ENCODE results near the gene SAPCD2. TPM values are rescaled to one million over a fixed set of nuclear protein-coding genes. Genes with fewer than 3 reads are reported as not detected.

Gene SAPCD2
- total and polyA plus RNA-seq, 4 donors: 1.3 to 2.1 (median 1.6) TPM

GRCh38 chr9:137021979-137022661 is 48.2 kb downstream of the SAPCD2 start:
- WGBS, 2 donors: 65% methylated on average over 28 to 30 of the region's 30 CpGs
- DNase-seq (no peak), ATAC-seq (ENCODE audit: insufficient read depth, low FRiP score) (peak; percentile 38)

DNA sequence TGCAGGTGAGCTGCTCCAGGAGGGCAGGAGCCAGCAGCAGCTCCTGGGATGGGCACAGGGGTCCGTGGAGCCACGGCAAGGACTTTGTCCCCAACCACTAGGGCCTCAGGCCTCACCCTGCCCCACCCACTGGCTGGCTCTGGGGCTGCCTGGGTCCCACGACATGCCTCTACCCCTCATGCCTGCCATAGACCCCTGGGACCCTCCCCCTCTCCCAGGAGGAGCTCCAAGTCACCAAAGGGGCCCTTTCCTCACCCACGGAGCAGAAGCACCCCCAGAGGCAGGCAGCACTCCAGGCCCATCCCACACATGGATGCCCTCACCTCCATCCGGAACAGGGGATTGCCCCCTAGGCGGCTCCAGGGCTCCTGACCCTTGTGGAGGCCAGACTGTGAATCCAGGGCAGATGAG is 48.8 kb downstream of the SAPCD2 start:
- Histone ChIP-seq H3K36me3 (ENCODE audit: control insufficient read depth in 4 of 4, insufficient read depth in 4 of 4, low read length in 4 of 4) (peaks cover 0 to 17% (median 3%) of the 10 kb centered on the region in 4 donors), H3K27me3 (ENCODE audit: control insufficient read depth in 3 of 3, insufficient read depth in 3 of 3, low read length in 2 of 3) (no peaks in the 10 kb centered on the region), H3K4me3 (no peak overlapping the region), H3K9me3 (ENCODE audit: control insufficient read depth in 4 of 4, insufficient read depth in 3 of 4, low read length in 3 of 4) (no peaks in the 10 kb centered on the region), H3K27ac (ENCODE audit: low read depth in 1 of 2, low read length in 1 of 2) (no peak overlapping the region), H3K4me1 (ENCODE audit: control insufficient read depth in 5 of 5, insufficient read depth in 5 of 5, low read length in 5 of 5) (peaks cover 0 to 10% (median 0%) of the 10 kb centered on the region in 5 donors), H3K9ac (ENCODE audit: insufficient read depth in 1 of 2, low read length in 2 of 2) (no peak overlapping the region)
- WGBS, 2 donors: 90 to 93% methylated on average over 6 of the region's 6 CpGs
- DNase-seq (no peak), ATAC-seq (ENCODE audit: insufficient read depth, low FRiP score) (no peak)
- no peak for TF ChIP-seq CTCF (IDR thresholded peaks at IDR 0.05; ENCODE audit: control extremely low read depth, extremely low read depth)

More at GRCh38 chr9:137021979-137022661, 48.2 kb downstream of the SAPCD2 start:
- Histone ChIP-seq H3K36me3 (ENCODE audit: control insufficient read depth in 4 of 4, insufficient read depth in 4 of 4, low read length in 4 of 4) (peaks cover 0 to 11% (median 2%) of the 10 kb centered on the region in 4 donors), H3K27ac (ENCODE audit: low read depth in 1 of 2, low read length in 1 of 2) (no peak overlapping the region), H3K9me3 (ENCODE audit: control insufficient read depth in 4 of 4, insufficient read depth in 3 of 4, low read length in 3 of 4) (no peaks in the 10 kb centered on the region), H3K9ac (ENCODE audit: insufficient read depth in 1 of 2, low read length in 2 of 2) (no peak overlapping the region), H3K27me3 (ENCODE audit: control insufficient read depth in 3 of 3, insufficient read depth in 3 of 3, low read length in 2 of 3) (no peaks in the 10 kb centered on the region), H3K4me1 (ENCODE audit: control insufficient read depth in 5 of 5, insufficient read depth in 5 of 5, low read length in 5 of 5) (peaks cover 0 to 10% (median 1%) of the 10 kb centered on the region in 5 donors), H3K4me3 (no peak overlapping the region)
- TF ChIP-seq CTCF (IDR thresholded peaks at IDR 0.05; ENCODE audit: control extremely low read depth, extremely low read depth): no peak

- TF ChIP-seq CTCF (IDR thresholded peaks at IDR 0.05; ENCODE audit: control extremely low read depth, extremely low read depth): no peak
- Histone ChIP-seq H3K4me1 (ENCODE audit: control insufficient read depth in 5 of 5, insufficient read depth in 5 of 5, low read length in 5 of 5) (peaks cover 0 to 10% (median 0%) of the 10 kb centered on the region in 5 donors), H3K9ac (ENCODE audit: insufficient read depth in 1 of 2, low read length in 2 of 2) (no peak overlapping the region), H3K36me3 (ENCODE audit: control insufficient read depth in 4 of 4, insufficient read depth in 4 of 4, low read length in 4 of 4) (peaks cover 0 to 23% (median 3%) of the 10 kb centered on the region in 4 donors), H3K27me3 (ENCODE audit: control insufficient read depth in 3 of 3, insufficient read depth in 3 of 3, low read length in 2 of 3) (no peaks in the 10 kb centered on the region), H3K27ac (ENCODE audit: low read depth in 1 of 2, low read length in 1 of 2) (no peak overlapping the region), H3K4me3 (no peak overlapping the region), H3K9me3 (ENCODE audit: control insufficient read depth in 4 of 4, insufficient read depth in 3 of 4, low read length in 3 of 4) (no peaks in the 10 kb centered on the region)
- ATAC-seq (ENCODE audit: insufficient read depth, low FRiP score) (no peak), DNase-seq (no peak)
- WGBS, 2 donors: 97 to 98% methylated on average over 29 to 32 of the region's 32 CpGs
Measured at GRCh38 chr9:137020771-137021567, 49.4 kb downstream of the SAPCD2 start.

All from lung (tissue), 12 donors.